Osteoblast (primary cell): ENCODE data around the gene SH2D4B. TPM values are rescaled to one million over a fixed set of nuclear protein-coding genes. Genes with fewer than 3 reads are reported as not detected.
A peak's percentile ranks its signal among the peaks of the same experiment; 100 is the strongest.

Experiments
- DNase-seq: peaks from one replicate; pipeline ENCODE4 v3.0.0; 2011; ENCODE audit warnings: low spot score, mixed read lengths; ENCODE audit not compliant: insufficient read length; ENCODE audit errors: missing footprints
- H2AFZ ChIP-seq: 2 replicates; pipeline ENCODE4 v1.6.0; 2011; ENCODE audit warnings: mild to moderate bottlenecking, low read length
- H3K27ac ChIP-seq: 2 replicates; pipeline ENCODE4 v1.5.1; 2011; ENCODE audit warnings: mild to moderate bottlenecking, low read depth, low read length, moderate library complexity
- H3K27me3 ChIP-seq: 2 replicates; pipeline ENCODE4 v1.6.0; 2012; ENCODE audit warnings: mild to moderate bottlenecking, control low read depth, inconsistent platforms, low read length, moderate library complexity; ENCODE audit not compliant: insufficient read depth
- H3K36me3 ChIP-seq: 2 replicates; pipeline ENCODE4 v1.5.1; 2011; ENCODE audit warnings: mild to moderate bottlenecking, low read length, control low read depth, moderate library complexity; ENCODE audit not compliant: insufficient read depth
- H3K4me1 ChIP-seq: 2 replicates; pipeline ENCODE4 v1.5.1; 2011; ENCODE audit warnings: mild to moderate bottlenecking, low read length, control low read depth, moderate library complexity; ENCODE audit not compliant: insufficient read depth
- H3K4me2 ChIP-seq: 2 replicates; pipeline ENCODE4 v1.6.0; 2011; ENCODE audit warnings: mild to moderate bottlenecking, low read length; ENCODE audit not compliant: insufficient read depth
- H3K4me3 ChIP-seq: fragments of 200-600 bp; sonication (generic); 3 replicates; pipeline ENCODE4 v1.5.1; 2012; ENCODE audit warnings: mild to moderate bottlenecking, low read length, inconsistent platforms; ENCODE audit not compliant: insufficient read depth
- H3K79me2 ChIP-seq: 2 replicates; pipeline ENCODE4 v1.6.0; 2012; ENCODE audit warnings: mild to moderate bottlenecking, low read length, control low read depth, inconsistent platforms; ENCODE audit not compliant: insufficient read depth
- H3K9me3 ChIP-seq: 2 replicates; pipeline ENCODE4 v1.5.1; 2011; ENCODE audit warnings: low read depth, low read length, control low read depth
- H4K20me1 ChIP-seq: 2 replicates; pipeline ENCODE4 v1.6.0; 2012; ENCODE audit warnings: mild to moderate bottlenecking, low read length, control low read depth; ENCODE audit not compliant: insufficient read depth
- CTCF ChIP-seq: IDR thresholded peaks from 2 replicates; pipeline ENCODE4 v1.5.1; 2011; ENCODE audit warnings: mild to moderate bottlenecking, low read depth, low read length, moderate library complexity; ENCODE audit errors: extremely low read depth
- total RNA-seq: library from RNA; depleted of rRNA; stranded (reverse); fragments of >200 nt; gene quantifications from 2 replicates; pipeline ENCODE4 v1.2.3, GENCODE V29; 2012

SH2D4B gene
- total RNA-seq, 1 donor = under 0.01 TPM

DNA sequence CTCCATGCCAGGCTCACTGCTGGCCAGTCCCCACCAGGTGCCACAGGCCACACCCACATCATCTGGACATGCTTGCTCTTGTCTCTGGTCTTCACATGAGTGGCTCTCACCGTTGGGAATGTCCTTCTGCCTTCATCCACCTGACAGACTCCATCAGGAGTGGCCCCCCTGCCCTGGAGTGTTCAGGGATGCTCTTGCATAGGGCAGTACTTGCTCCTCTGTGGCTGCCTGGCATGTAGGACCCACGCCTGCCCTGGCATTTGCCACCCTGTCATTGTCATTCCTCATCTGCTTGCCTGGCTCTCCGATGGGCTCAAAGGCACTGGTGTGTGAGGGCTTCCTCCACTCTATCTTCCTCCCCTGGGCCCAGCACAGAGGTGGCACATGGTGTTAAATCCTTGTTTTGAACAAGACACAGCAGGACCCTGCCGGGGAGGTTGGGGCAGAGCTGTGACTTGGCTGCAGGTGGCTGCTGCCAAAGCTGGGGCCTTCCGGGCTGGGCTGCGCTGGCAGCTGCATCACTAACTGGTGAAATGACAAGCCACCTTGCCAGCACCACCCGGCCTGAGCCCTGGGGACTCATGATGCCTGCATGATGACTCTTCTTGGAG is 1.8 kb downstream of the SH2D4B start:
- no peak overlapping the region for H3K4me3 ChIP-seq
- no peaks in the 10 kb centered on the region for H4K20me1 ChIP-seq
- H3K4me1 ChIP-seq = no peaks in the 10 kb centered on the region
- no peaks in the 10 kb centered on the region for H3K36me3 ChIP-seq
- H3K4me2 ChIP-seq = no peak overlapping the region
- no peak overlapping the region for H3K27ac ChIP-seq
- H3K79me2 ChIP-seq = no peaks in the 10 kb centered on the region
- H2AFZ ChIP-seq = no peak overlapping the region
- no peaks in the 10 kb centered on the region for H3K27me3 ChIP-seq
- peak; percentile 64 for DNase-seq
- no peaks in the 10 kb centered on the region for H3K9me3 ChIP-seq
- no peak for TF ChIP-seq CTCF

DNA sequence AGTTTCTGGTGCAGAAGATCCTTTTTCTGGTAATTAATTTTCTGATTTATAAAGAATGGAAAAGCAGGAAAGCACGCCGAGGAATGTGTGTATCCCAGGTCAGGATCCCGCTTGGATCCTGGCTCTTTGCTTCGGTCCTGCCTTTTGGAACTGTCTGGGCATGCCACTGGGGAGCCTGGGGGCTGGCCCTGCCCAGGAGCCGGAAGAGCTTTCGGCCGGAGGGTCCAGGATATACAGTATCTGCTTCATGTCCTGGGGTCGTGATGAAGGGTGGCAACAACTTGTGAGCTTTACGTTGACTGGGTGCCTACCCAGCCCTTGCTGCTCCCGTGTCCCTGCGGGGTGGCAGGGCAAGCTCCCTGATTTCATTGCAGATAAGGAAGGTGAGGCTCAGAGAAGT is 2.4 kb downstream of the SH2D4B start:
- peak; percentile 43 for DNase-seq
- H4K20me1 ChIP-seq = no peaks in the 10 kb centered on the region
- no peaks in the 10 kb centered on the region for H3K36me3 ChIP-seq
- no peak overlapping the region for H2AFZ ChIP-seq
- no peak overlapping the region for H3K27ac ChIP-seq
- no peaks in the 10 kb centered on the region for H3K27me3 ChIP-seq
- H3K4me2 ChIP-seq = no peak overlapping the region
- H3K79me2 ChIP-seq = no peaks in the 10 kb centered on the region
- H3K9me3 ChIP-seq = no peaks in the 10 kb centered on the region
- H3K4me1 ChIP-seq = no peaks in the 10 kb centered on the region
- H3K4me3 ChIP-seq = no peak overlapping the region
- TF ChIP-seq CTCF = no peak

- no peaks in the 10 kb centered on the region for H3K79me2 ChIP-seq
- no peaks in the 10 kb centered on the region for H3K36me3 ChIP-seq
- no peaks in the 10 kb centered on the region for H3K9me3 ChIP-seq
- H4K20me1 ChIP-seq = no peaks in the 10 kb centered on the region
- H3K4me1 ChIP-seq = no peaks in the 10 kb centered on the region
- H2AFZ ChIP-seq = no peak overlapping the region
- no peak overlapping the region for H3K4me2 ChIP-seq
- no peak for DNase-seq
- no peak overlapping the region for H3K4me3 ChIP-seq
- no peaks in the 10 kb centered on the region for H3K27me3 ChIP-seq
- H3K27ac ChIP-seq = no peak overlapping the region
- TF ChIP-seq CTCF = no peak
Observed at GRCh38 chr10:80540618-80540980, 2.9 kb downstream of the SH2D4B start.

GRCh38 chr10:80540981-80541750 is 3.5 kb downstream of the SH2D4B start:
- Histone ChIP-seq H3K27ac (no peak overlapping the region), H3K4me1 (no peaks in the 10 kb centered on the region), H3K9me3 (no peaks in the 10 kb centered on the region), H3K36me3 (no peaks in the 10 kb centered on the region), H3K4me2 (no peak overlapping the region), H3K79me2 (no peaks in the 10 kb centered on the region), H3K27me3 (no peaks in the 10 kb centered on the region), H3K4me3 (no peak overlapping the region), H4K20me1 (no peaks in the 10 kb centered on the region), H2AFZ (no peak overlapping the region)
- TF ChIP-seq CTCF = no peak
- peak; percentile 80 for DNase-seq
